HEK293T (cell line): ENCODE results near the gene ZBTB46.

Source experiments
- ARNT ChIP-seq: fragments of 450-650 bp; IDR thresholded peaks from 2 replicates; pipeline ENCODE4 v1.6.1; 2017; ENCODE audit warnings: mild to moderate bottlenecking
- BHLHE40 ChIP-seq: fragments of 450-650 bp; IDR thresholded peaks from 2 replicates; pipeline ENCODE4 v1.6.1; 2016; ENCODE audit warnings: mild to moderate bottlenecking, moderate library complexity, borderline replicate concordance
- ELF4 ChIP-seq: fragments of 450-650 bp; IDR thresholded peaks from 2 replicates; pipeline ENCODE4 v1.6.1; 2017; ENCODE audit warnings: antibody characterized with exemption
- FOXK2 ChIP-seq: fragments of 450-650 bp; IDR thresholded peaks from 2 replicates; pipeline ENCODE4 v1.6.1; 2016; ENCODE audit warnings: mild to moderate bottlenecking
- FOXM1 ChIP-seq: fragments of 450-650 bp; IDR thresholded peaks from 2 replicates; pipeline ENCODE4 v1.6.1; 2017; ENCODE audit warnings: mild to moderate bottlenecking, borderline replicate concordance
- HDGF ChIP-seq: fragments of 450-650 bp; IDR thresholded peaks from 2 replicates; pipeline ENCODE4 v1.6.1; 2017; ENCODE audit warnings: antibody characterized with exemption, borderline replicate concordance
- LEF1 ChIP-seq: fragments of 450-650 bp; IDR thresholded peaks from 2 replicates; pipeline ENCODE4 v1.6.1; 2017; ENCODE audit warnings: mild to moderate bottlenecking, borderline replicate concordance
- NFRKB ChIP-seq: fragments of 450-650 bp; IDR thresholded peaks from 2 replicates; pipeline ENCODE4 v1.6.1; 2016; ENCODE audit warnings: mild to moderate bottlenecking, moderate library complexity
- SP1 ChIP-seq: fragments of 450-650 bp; IDR thresholded peaks from 2 replicates; pipeline ENCODE4 v1.6.1; 2017
- SUZ12 ChIP-seq: fragments of 450-650 bp; IDR thresholded peaks from 2 replicates; pipeline ENCODE4 v1.6.1; 2016; ENCODE audit warnings: mild to moderate bottlenecking
- TARDBP ChIP-seq: fragments of 450-650 bp; IDR thresholded peaks from 2 replicates; pipeline ENCODE4 v1.6.1; 2016

- TF ChIP-seq BHLHE40, result no peak
- no peak for TF ChIP-seq FOXM1
- no peak for TF ChIP-seq SP1
- no peak for TF ChIP-seq ARNT
- TF ChIP-seq SUZ12, result no peak
- TF ChIP-seq FOXK2, result no peak
- TF ChIP-seq ELF4, result no peak
- TF ChIP-seq HDGF, result no peak
- no peak for TF ChIP-seq TARDBP
- TF ChIP-seq LEF1, result no peak
- no peak for TF ChIP-seq NFRKB
Observed at GRCh38 chr20:63777614-63778013, 53.5 kb downstream of the ZBTB46 start.
